ENCODE results near the gene CTSV.
"Not testable (repeated sequence)": the region's sequence is repeated elsewhere in the genome, so short reads cannot be mapped to it uniquely, and the experiment has no call there.

The CTSV gene

GRCh38 chr9:97038611-97039513 is at the start of gene CTSV:
CTSV (minus strand) TSS chr9:97039142; CDS start chr9:97038043, 1,099 bp downstream.
- DNase-seq = peak; percentile 88

- not testable (repeated sequence) for DNase-seq
Observed at GRCh38 chr9:97087668-97088215, 48.8 kb upstream of the CTSV start.

GRCh38 chr9:97084562-97084991 is 45.6 kb upstream of the CTSV start:
- DNase-seq = not testable (repeated sequence)

GRCh38 chr9:97078362-97078761 is 39.4 kb upstream of the CTSV start:
- no peak for DNase-seq

- DNase-seq = no peak
Observed at GRCh38 chr9:97077452-97078295, 38.7 kb upstream of the CTSV start.

- not testable (repeated sequence) for DNase-seq
Observed at GRCh38 chr9:97076731-97077451, 37.9 kb upstream of the CTSV start.

GRCh38 chr9:97076238-97076637 is 37.3 kb upstream of the CTSV start:
- DNase-seq = no peak

- no peak for DNase-seq
Observed at GRCh38 chr9:97075289-97075985, 36.5 kb upstream of the CTSV start.

- DNase-seq = no peak
Observed at GRCh38 chr9:97073506-97073905, 34.6 kb upstream of the CTSV start.

- DNase-seq = no peak
Observed at GRCh38 chr9:97072285-97072776, 33.4 kb upstream of the CTSV start.

GRCh38 chr9:97070325-97070724 is 31.4 kb upstream of the CTSV start:
- DNase-seq = not testable (repeated sequence)

GRCh38 chr9:97067490-97067889 is 28.5 kb upstream of the CTSV start:
- DNase-seq = no peak

GRCh38 chr9:97064176-97064575 is 25.2 kb upstream of the CTSV start:
- DNase-seq = no peak

GRCh38 chr9:97060796-97061195 is 21.9 kb upstream of the CTSV start:
- DNase-seq = no peak

- no peak for DNase-seq
Observed at GRCh38 chr9:97059626-97060025, 20.7 kb upstream of the CTSV start.

- no peak for DNase-seq
Observed at GRCh38 chr9:97057651-97058050, 18.7 kb upstream of the CTSV start.

GRCh38 chr9:97055891-97056290 is 16.9 kb upstream of the CTSV start:
- not testable (repeated sequence) for DNase-seq

GRCh38 chr9:97053717-97054116 is 14.8 kb upstream of the CTSV start:
- no peak for DNase-seq

- no peak for DNase-seq
Observed at GRCh38 chr9:97052735-97053134, 13.8 kb upstream of the CTSV start.

GRCh38 chr9:97046228-97046627 is 7.3 kb upstream of the CTSV start:
- no peak for DNase-seq

GRCh38 chr9:97045300-97045699 is 6.4 kb upstream of the CTSV start:
- DNase-seq = no peak

- no peak for DNase-seq
Observed at GRCh38 chr9:97041898-97042297, 3.0 kb upstream of the CTSV start.

Measured in right hindlimb (tissue), 1 donor.